ENCODE measurements around the gene SCP2.

The SCP2 gene

GRCh38 chr1:53063744-53064515 is 136.9 kb downstream of the SCP2 start:
- Histone ChIP-seq H3K4me2 (ENCODE audit: insufficient read depth, low read length, poor library complexity, severe bottlenecking) (no peak overlapping the region), H2BK120ac (ENCODE audit: low read depth, low read length) (no peak overlapping the region), H2BK15ac (ENCODE audit: low read length) (no peak overlapping the region), H3K23ac (ENCODE audit: low read depth, low read length, poor library complexity) (no peak overlapping the region), H3K9ac (ENCODE audit: low read depth, low read length, poor library complexity) (no peak overlapping the region), H3K4me3 (ENCODE audit: low read length in 2 of 2) (no peak overlapping the region), H3K27me3 (ENCODE audit: control insufficient read depth in 3 of 3, insufficient read depth in 3 of 3, low read depth in 1 of 3, low read length in 3 of 3) (peaks cover 10 to 81% (median 47%) of the 10 kb centered on the region in 3 experiments), H2BK5ac (ENCODE audit: low read length) (no peak overlapping the region), H3K9me3 (replicated peaks in 1 of 2; ENCODE audit: control insufficient read depth in 2 of 2, insufficient read depth in 1 of 2, low read depth in 1 of 2, low read length in 2 of 2) (no peaks in the 10 kb centered on the region), H3K4ac (ENCODE audit: low read length) (no peak overlapping the region), H3K14ac (ENCODE audit: low read length) (no peak overlapping the region), H2AK5ac (ENCODE audit: low read depth, low read length) (peak overlapping the region; percentile 30), H4K91ac (ENCODE audit: low read depth, low read length, poor library complexity) (no peak overlapping the region), H3K27ac (replicated peaks; ENCODE audit: low read length) (no peak overlapping the region), H3K18ac (ENCODE audit: low read length) (no peak overlapping the region), H2BK12ac (ENCODE audit: low read length) (no peak overlapping the region), H3K36me3 (replicated peaks in 1 of 2; ENCODE audit: control insufficient read depth in 2 of 2, insufficient read depth in 2 of 2, low read length in 2 of 2) (no peaks in the 10 kb centered on the region), H2AFZ (ENCODE audit: low read length) (no peak overlapping the region), H3K4me1 (ENCODE audit: control insufficient read depth in 2 of 2, insufficient read depth in 1 of 2, low read depth in 1 of 2, low read length in 2 of 2) (peaks cover 4 to 7% of the 10 kb centered on the region in 2 donors), H4K8ac (ENCODE audit: low read depth, low read length) (no peak overlapping the region), H3K79me1 (ENCODE audit: low read depth, low read length) (no peaks in the 10 kb centered on the region)
- DNase-seq (ENCODE audit: low spot score) = no peak
- no CpG with 5 or more reads among the region's 9 CpGs for WGBS, 2 donors (ENCODE audit: extremely low coverage in 2 of 2, insufficient read length in 2 of 2, insufficient replicate concordance in 1 of 2)

DNA sequence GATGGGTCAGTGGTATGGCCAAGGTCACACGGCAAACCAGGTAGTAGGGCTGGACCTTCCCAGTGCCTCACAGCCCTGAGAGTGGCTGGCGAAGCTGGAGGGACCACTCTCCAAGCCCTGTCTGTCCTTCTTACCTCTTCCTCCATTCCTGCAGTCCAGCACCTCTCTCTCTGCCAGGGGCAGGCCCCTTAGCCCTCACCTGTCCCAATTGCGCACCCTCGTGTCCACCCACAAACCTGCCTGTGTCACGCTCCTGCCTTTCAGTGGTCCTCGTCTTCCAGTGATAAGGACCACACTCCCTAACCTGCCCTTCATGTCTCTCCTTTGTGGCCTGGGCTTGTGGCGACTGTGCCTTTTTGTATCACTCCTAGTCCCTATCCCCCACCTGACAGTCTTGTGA is 138.3 kb downstream of the SCP2 start:
- H2BK12ac ChIP-seq (ENCODE audit: low read length) = no peak overlapping the region
- peak overlapping the region; percentile 69 for H3K18ac ChIP-seq (ENCODE audit: low read length)
- no peaks in the 10 kb centered on the region for H3K36me3 ChIP-seq (replicated peaks in 1 of 2; ENCODE audit: control insufficient read depth in 2 of 2, insufficient read depth in 2 of 2, low read length in 2 of 2)
- no peak for DNase-seq (ENCODE audit: low spot score)
- H3K4me3 ChIP-seq (ENCODE audit: low read length in 2 of 2) = no peak overlapping the region
- no peak overlapping the region for H2AK5ac ChIP-seq (ENCODE audit: low read depth, low read length)
- no peak overlapping the region for H3K27ac ChIP-seq (replicated peaks; ENCODE audit: low read length)
- WGBS, 2 donors (ENCODE audit: extremely low coverage in 2 of 2, insufficient read length in 2 of 2, insufficient replicate concordance in 1 of 2) = no CpG with 5 or more reads among the region's 7 CpGs
- H3K79me1 ChIP-seq (ENCODE audit: low read depth, low read length) = no peaks in the 10 kb centered on the region
- H4K8ac ChIP-seq (ENCODE audit: low read depth, low read length) = no peak overlapping the region
- no peaks in the 10 kb centered on the region for H3K9me3 ChIP-seq (replicated peaks in 1 of 2; ENCODE audit: control insufficient read depth in 2 of 2, insufficient read depth in 1 of 2, low read depth in 1 of 2, low read length in 2 of 2)
- H3K27me3 ChIP-seq (ENCODE audit: control insufficient read depth in 3 of 3, insufficient read depth in 3 of 3, low read depth in 1 of 3, low read length in 3 of 3) = peaks cover 10 to 67% (median 44%) of the 10 kb centered on the region in 3 experiments
- H2AFZ ChIP-seq (ENCODE audit: low read length) = no peak overlapping the region
- no peak overlapping the region for H2BK15ac ChIP-seq (ENCODE audit: low read length)
- peak overlapping the region; percentile 40 for H3K23ac ChIP-seq (ENCODE audit: low read depth, low read length, poor library complexity)
- no peak overlapping the region for H2BK120ac ChIP-seq (ENCODE audit: low read depth, low read length)
- no peak overlapping the region for H2BK5ac ChIP-seq (ENCODE audit: low read length)
- H3K4ac ChIP-seq (ENCODE audit: low read length) = no peak overlapping the region
- no peak overlapping the region for H3K9ac ChIP-seq (ENCODE audit: low read depth, low read length, poor library complexity)
- no peak overlapping the region for H3K14ac ChIP-seq (ENCODE audit: low read length)
- H3K4me2 ChIP-seq (ENCODE audit: insufficient read depth, low read length, poor library complexity, severe bottlenecking) = no peak overlapping the region
- H4K91ac ChIP-seq (ENCODE audit: low read depth, low read length, poor library complexity) = no peak overlapping the region
- peaks cover 4 to 7% of the 10 kb centered on the region in 2 donors for H3K4me1 ChIP-seq (ENCODE audit: control insufficient read depth in 2 of 2, insufficient read depth in 1 of 2, low read depth in 1 of 2, low read length in 2 of 2)

DNA sequence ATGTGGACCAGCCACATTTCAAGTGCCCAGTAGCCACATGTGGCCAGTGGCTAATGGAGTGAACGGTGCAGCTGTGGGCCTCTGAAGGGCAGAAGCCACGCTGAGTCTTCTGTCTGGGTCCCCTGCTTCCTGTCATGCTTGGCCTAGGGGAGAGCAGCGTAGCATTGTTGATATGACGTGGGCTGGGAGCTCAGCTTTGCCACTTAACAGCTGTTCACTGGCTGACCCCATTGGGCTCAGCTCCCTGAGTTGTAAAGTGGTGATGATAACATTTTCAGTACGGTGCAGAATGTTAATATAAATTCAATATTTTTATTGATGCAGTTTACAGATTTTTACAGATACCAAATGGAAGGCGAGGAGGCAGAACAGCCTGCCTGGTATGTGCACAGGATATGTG is 139.4 kb downstream of the SCP2 start:
- peaks cover 4 to 6% of the 10 kb centered on the region in 2 donors for H3K4me1 ChIP-seq (ENCODE audit: control insufficient read depth in 2 of 2, insufficient read depth in 1 of 2, low read depth in 1 of 2, low read length in 2 of 2)
- no peak overlapping the region for H3K27ac ChIP-seq (replicated peaks; ENCODE audit: low read length)
- H2AFZ ChIP-seq (ENCODE audit: low read length) = no peak overlapping the region
- no peak overlapping the region for H3K4me3 ChIP-seq (ENCODE audit: low read length in 2 of 2)
- H3K23ac ChIP-seq (ENCODE audit: low read depth, low read length, poor library complexity) = peak overlapping the region; percentile 52
- DNase-seq (ENCODE audit: low spot score) = no peak
- H2AK5ac ChIP-seq (ENCODE audit: low read depth, low read length) = peak overlapping the region; percentile 69
- H3K79me1 ChIP-seq (ENCODE audit: low read depth, low read length) = no peaks in the 10 kb centered on the region
- no peak overlapping the region for H4K8ac ChIP-seq (ENCODE audit: low read depth, low read length)
- H3K9me3 ChIP-seq (replicated peaks in 1 of 2; ENCODE audit: control insufficient read depth in 2 of 2, insufficient read depth in 1 of 2, low read depth in 1 of 2, low read length in 2 of 2) = no peaks in the 10 kb centered on the region
- no peak overlapping the region for H4K91ac ChIP-seq (ENCODE audit: low read depth, low read length, poor library complexity)
- H3K4ac ChIP-seq (ENCODE audit: low read length) = no peak overlapping the region
- H2BK120ac ChIP-seq (ENCODE audit: low read depth, low read length) = no peak overlapping the region
- peak overlapping the region; percentile 75 for H2BK5ac ChIP-seq (ENCODE audit: low read length)
- peak overlapping the region; percentile 70 for H3K18ac ChIP-seq (ENCODE audit: low read length)
- no peak overlapping the region for H3K9ac ChIP-seq (ENCODE audit: low read depth, low read length, poor library complexity)
- H3K14ac ChIP-seq (ENCODE audit: low read length) = no peak overlapping the region
- WGBS, 2 donors (ENCODE audit: extremely low coverage in 2 of 2, insufficient read length in 2 of 2, insufficient replicate concordance in 1 of 2) = no CpG with 5 or more reads among the region's 6 CpGs
- no peak overlapping the region for H2BK12ac ChIP-seq (ENCODE audit: low read length)
- H2BK15ac ChIP-seq (ENCODE audit: low read length) = peak overlapping the region; percentile 75
- no peak overlapping the region for H3K4me2 ChIP-seq (ENCODE audit: insufficient read depth, low read length, poor library complexity, severe bottlenecking)
- H3K27me3 ChIP-seq (ENCODE audit: control insufficient read depth in 3 of 3, insufficient read depth in 3 of 3, low read depth in 1 of 3, low read length in 3 of 3) = peaks cover 10 to 61% (median 34%) of the 10 kb centered on the region in 3 experiments
- no peaks in the 10 kb centered on the region for H3K36me3 ChIP-seq (replicated peaks in 1 of 2; ENCODE audit: control insufficient read depth in 2 of 2, insufficient read depth in 2 of 2, low read length in 2 of 2)

DNA sequence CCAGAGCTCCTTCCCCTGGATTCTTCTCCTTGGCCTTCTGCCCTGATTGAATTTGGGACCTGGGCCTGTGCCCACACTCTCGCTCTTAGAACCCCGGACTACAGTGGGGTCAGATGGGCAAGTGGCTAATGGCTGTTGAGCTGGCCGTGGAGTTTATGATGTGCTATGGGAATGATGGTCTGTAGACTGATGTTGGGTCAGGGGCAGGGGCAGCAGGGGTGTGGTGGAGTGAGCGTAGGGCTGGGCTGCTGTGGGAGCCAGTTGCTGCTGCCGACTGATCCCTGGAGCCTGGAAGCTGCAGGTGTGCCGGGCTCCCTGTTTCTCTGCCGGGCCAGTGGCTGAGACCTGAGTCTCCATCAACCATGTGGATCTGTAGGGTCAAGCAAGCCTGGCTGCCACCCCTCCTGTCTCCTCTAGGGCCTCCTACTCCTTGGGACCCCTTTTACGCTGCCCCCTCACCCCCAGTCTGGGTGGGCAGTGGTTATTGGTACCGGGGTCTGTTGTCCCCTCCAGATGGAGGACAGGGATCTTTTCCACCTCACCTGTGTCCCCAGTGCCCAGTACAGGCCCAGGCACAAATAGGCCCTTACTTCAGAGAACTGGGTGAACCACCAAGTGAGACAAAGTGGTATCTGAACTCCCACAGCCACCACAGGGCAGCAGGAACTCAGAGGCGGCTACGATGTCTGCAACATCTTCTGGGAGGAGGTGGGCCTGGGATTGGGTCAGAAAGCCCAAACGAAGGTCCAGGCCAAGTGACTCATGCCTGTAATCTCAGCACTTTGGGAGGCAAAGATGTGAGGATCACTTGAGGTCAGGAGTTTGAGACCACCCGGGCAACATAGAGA is 140.0 kb downstream of the SCP2 start:
- H2BK12ac ChIP-seq (ENCODE audit: low read length) = no peak overlapping the region
- no peak overlapping the region for H3K4me3 ChIP-seq (ENCODE audit: low read length in 2 of 2)
- no CpG with 5 or more reads among the region's 13 CpGs for WGBS, 2 donors (ENCODE audit: extremely low coverage in 2 of 2, insufficient read length in 2 of 2, insufficient replicate concordance in 1 of 2)
- H3K4me1 ChIP-seq (ENCODE audit: control insufficient read depth in 2 of 2, insufficient read depth in 1 of 2, low read depth in 1 of 2, low read length in 2 of 2) = peaks cover 3 to 4% of the 10 kb centered on the region in 2 donors
- H3K27ac ChIP-seq (replicated peaks; ENCODE audit: low read length) = no peak overlapping the region
- no peaks in the 10 kb centered on the region for H3K9me3 ChIP-seq (replicated peaks in 1 of 2; ENCODE audit: control insufficient read depth in 2 of 2, insufficient read depth in 1 of 2, low read depth in 1 of 2, low read length in 2 of 2)
- no peaks in the 10 kb centered on the region for H3K36me3 ChIP-seq (replicated peaks in 1 of 2; ENCODE audit: control insufficient read depth in 2 of 2, insufficient read depth in 2 of 2, low read length in 2 of 2)
- H2AFZ ChIP-seq (ENCODE audit: low read length) = no peak overlapping the region
- no peak overlapping the region for H4K91ac ChIP-seq (ENCODE audit: low read depth, low read length, poor library complexity)
- H3K9ac ChIP-seq (ENCODE audit: low read depth, low read length, poor library complexity) = no peak overlapping the region
- no peak overlapping the region for H3K14ac ChIP-seq (ENCODE audit: low read length)
- H3K4me2 ChIP-seq (ENCODE audit: insufficient read depth, low read length, poor library complexity, severe bottlenecking) = no peak overlapping the region
- H2BK120ac ChIP-seq (ENCODE audit: low read depth, low read length) = no peak overlapping the region
- H2BK5ac ChIP-seq (ENCODE audit: low read length) = peak overlapping the region; percentile 75
- H3K27me3 ChIP-seq (ENCODE audit: control insufficient read depth in 3 of 3, insufficient read depth in 3 of 3, low read depth in 1 of 3, low read length in 3 of 3) = peaks cover 10 to 57% (median 29%) of the 10 kb centered on the region in 3 experiments
- no peak overlapping the region for H3K4ac ChIP-seq (ENCODE audit: low read length)
- H3K23ac ChIP-seq (ENCODE audit: low read depth, low read length, poor library complexity) = no peak overlapping the region
- no peak overlapping the region for H3K18ac ChIP-seq (ENCODE audit: low read length)
- no peak for DNase-seq (ENCODE audit: low spot score)
- peak overlapping the region; percentile 75 for H2BK15ac ChIP-seq (ENCODE audit: low read length)
- peak overlapping the region; percentile 40 for H2AK5ac ChIP-seq (ENCODE audit: low read depth, low read length)
- no peak overlapping the region for H4K8ac ChIP-seq (ENCODE audit: low read depth, low read length)
- H3K79me1 ChIP-seq (ENCODE audit: low read depth, low read length) = no peaks in the 10 kb centered on the region

Measured in neuronal stem cell (in vitro differentiated cells).